GM18505 (cell line): ENCODE data around the gene MAPK10.

Source experiments
- ATAC-seq: cut with Tn5 transposase; IDR thresholded peaks from one replicate; pipeline ENCODE4 v1.9.1; 2021; ENCODE audit not compliant: unreplicated experiment
- POLR2A ChIP-seq: IDR thresholded peaks from 4 replicates; pipeline ENCODE4 v1.6.1; 2011; ENCODE audit warnings: borderline replicate concordance; ENCODE audit not compliant: insufficient read depth, insufficient read length; ENCODE audit errors: extremely low read depth

MAPK10 gene

DNA sequence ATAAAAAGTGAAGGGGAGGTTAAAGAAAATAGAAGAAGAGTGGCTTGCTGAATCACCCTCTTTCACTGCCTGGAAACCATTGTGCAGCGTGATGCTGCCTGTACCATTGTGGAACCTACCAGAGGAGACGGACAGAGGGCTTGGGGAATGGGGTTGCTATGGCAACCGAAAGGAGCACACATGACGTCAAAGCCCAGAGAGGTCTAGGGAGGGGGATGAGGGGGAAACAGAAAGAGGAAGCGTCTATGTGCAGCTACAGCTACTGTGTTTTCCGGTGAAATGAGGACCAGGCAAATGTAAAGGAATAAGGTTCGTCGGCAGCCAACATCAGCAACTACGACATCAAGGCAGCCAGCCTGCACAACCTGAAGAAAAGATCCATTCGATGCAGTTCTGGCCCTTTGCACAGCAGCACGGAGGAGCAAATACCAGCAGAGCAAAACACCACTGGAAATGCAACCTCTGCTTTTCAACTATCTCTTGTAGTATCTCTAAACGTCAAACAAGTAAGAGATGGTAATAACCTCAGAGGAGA is at the start of gene MAPK10:
MAPK10 (minus strand) TSS at position 110 of the 535 bp plus-strand sequence.
- TF ChIP-seq POLR2A: no peak
- peak; percentile 100 for ATAC-seq

DNA sequence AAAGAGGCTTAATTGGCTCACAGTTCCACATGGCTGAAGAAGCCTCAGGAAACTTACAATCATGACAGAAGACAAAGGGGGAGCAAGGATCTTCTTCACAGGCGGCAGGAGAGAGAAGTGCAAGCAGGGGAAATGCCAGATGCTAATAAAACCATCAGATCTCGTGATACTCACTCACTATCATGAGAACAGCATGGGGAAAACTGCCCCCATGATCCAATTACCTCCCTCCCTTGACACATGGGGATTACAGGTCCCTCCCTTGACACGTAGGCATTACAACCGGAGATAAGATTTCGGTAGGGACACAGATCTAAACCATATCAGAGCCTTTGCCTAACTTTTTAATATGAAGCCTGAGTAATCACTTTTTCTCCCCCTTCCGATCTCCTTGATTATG is 43.7 kb upstream of the MAPK10 start:
- TF ChIP-seq POLR2A: no peak
- no peak for ATAC-seq

DNA sequence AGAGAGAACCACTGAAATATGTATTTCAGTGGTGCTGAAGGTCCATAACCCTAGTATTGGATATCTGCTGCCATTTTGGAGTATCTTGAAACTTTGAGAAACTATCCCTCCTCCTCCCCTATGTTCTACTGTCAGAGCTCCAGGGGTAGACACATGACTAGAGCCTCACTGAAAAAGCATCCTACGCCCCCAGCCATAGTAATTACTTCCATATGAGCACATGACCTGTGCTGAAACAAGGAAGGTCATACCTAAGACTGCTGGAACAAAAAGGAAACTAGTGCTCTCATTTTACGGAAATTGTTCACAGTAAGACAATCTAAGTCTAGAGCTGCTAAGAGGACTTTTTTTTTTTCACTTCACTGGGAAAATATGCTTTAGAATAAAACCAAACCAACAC is 42.0 kb upstream of the MAPK10 start:
- TF ChIP-seq POLR2A: no peak
- no peak for ATAC-seq

DNA sequence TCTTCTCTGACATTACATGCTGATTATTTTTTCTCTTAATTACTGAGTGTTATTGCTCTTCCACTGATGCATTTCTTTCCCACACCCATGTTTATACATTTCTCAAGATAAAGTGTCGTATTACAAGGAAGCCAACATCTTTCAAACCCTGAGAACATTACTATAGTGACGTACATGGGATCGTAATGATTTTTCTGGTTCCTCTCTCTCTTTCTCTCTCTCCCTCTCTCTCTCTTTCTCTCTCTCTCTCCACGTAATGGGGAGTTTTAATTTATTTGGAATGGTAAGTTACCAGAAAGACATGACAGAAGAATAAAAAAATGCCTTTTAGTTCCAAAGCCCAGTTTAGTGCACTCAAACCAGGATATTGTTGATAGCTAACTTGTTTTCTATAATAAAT is 40.4 kb upstream of the MAPK10 start:
- ATAC-seq: no peak
- TF ChIP-seq POLR2A: no peak

DNA sequence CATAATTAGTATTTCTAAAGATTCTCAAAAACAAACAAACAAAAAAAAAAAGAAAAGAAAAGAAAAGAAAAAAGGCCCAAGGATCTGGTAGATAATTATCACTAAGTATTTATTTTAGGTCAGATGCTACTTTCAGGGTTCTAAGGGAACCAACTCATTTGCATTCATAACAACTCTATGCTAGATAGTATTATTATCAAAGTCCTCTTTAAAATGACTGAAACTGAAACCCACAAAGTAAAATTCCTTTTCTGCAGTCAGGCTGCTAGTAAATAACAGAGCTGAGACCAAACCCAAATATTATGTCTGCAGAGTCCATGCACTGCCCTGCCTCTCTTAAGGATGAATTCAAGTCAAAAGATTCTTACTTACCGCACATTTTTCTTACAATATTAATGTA is 38.3 kb upstream of the MAPK10 start:
- no peak for ATAC-seq
- TF ChIP-seq POLR2A: no peak

DNA sequence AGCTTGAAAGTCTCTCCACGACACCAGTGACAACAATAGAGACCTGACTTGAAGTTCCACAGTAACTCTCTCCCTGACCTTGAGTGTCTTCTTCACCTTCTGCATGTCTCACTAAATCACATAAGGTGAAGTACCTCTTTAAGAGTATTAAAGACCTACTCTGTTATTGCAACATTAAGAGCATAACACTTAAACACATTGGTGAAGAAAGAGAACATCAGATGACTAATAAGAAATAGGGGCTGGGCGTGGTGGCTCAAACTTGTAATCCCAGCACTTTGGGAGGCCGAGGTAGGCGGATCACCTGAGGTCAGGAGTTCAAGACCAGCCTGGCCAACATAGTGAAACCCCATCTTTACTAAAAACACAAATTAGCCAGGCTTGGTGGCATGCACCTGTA is 33.9 kb upstream of the MAPK10 start:
- ATAC-seq: no peak
- TF ChIP-seq POLR2A: no peak

DNA sequence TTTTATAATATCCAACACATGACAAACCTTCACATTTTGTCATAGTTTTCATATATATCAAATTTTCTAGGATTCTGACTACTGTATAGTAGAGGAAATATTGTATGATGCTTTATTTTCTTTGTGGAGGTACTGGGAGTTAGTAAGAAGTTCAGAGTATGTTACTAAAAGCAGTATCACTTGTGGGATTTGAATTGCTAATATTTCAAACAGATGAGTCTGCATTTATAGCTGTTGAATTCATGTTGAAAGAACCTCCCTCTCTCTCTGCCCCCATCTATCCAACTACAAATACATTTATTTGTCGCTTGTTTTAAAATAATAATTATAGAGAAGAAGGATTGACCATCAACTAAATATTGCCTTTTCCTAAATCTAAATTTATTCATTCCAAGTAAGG is 29.8 kb upstream of the MAPK10 start:
- ATAC-seq: no peak
- no peak for TF ChIP-seq POLR2A

DNA sequence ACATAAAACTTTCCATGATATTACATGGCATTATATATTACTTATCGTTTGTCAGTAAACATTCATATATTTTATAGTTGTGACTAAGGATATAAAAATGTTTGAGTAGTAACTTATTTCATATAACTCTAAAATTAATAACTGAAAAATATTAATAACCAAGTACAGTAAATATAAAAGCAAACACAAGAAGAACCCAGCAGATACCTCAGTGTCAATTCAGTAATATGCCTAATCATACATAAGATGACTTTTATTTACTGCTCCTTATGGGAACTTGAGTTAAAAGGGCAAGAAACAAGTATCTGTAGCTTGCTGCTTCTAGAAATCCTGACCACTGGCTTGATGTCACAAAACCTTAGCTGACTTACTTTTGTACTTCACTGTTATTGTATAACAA is 28.4 kb upstream of the MAPK10 start:
- no peak for ATAC-seq
- no peak for TF ChIP-seq POLR2A

DNA sequence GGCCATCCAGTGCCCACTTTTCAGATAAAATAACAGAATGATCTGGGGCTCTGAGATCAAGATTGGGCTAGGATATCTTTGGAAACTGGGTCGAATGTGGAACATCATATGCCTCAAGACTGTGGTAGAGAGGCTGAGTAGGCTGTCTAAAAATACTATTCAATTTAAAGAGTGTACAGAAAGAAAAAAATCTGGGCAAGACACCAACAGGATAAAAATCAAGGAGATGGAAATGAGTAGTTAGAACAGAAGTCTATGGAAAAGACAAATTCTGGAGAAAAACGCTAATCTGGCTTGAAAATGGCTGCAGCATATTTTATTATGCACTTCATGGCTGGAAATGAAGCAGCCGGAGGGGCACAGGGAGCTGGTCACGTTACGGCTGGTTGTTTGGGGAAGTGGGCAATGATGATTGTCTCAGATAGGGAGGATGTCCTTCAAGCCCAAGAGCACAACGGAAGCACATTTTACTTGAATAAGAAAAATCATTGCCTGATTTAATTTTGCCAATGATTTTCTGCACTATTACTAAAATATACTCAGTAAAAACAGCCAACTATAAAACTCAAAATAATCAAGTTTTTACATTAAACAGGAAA is 27.1 kb upstream of the MAPK10 start:
- no peak for ATAC-seq
- TF ChIP-seq POLR2A: no peak

DNA sequence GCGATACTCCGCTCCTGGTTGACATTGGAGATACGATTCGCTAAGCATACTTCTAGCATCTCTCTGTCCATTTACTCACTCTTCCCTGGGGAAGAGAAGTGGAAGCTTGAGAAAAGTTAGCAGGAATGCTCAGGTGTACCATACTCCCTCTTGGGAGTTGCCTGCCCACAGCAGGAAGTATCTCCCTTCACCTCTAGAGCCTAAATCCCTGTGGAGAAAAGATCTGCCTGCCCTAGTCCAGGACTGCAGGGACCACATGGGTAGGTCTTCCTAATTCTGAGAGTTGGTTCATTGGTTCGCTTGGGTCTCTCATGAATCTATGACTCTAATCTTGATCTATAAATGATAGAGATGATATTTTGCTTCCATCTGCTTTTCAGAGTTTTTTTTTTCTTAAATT is 26.3 kb upstream of the MAPK10 start:
- no peak for TF ChIP-seq POLR2A
- ATAC-seq: no peak

DNA sequence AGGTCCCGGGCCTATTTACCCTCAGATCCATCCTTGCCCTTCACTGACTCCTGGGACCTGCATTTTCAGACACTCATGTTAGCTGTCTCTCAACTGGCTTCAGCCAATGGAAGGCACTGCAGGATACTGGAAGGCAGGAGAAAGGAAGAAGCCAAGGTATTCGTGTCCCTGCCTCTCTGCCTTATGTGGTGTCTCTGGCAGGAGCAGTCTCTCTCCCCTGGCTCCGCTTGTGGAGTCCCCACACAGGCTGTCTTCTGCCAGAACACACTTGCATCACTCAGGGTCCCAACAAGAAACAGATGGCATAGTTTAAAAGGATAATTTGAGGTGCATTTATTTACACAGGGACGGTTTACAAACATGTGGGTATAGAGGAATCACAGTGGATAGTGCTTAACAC is 21.6 kb upstream of the MAPK10 start:
- TF ChIP-seq POLR2A: no peak
- no peak for ATAC-seq

DNA sequence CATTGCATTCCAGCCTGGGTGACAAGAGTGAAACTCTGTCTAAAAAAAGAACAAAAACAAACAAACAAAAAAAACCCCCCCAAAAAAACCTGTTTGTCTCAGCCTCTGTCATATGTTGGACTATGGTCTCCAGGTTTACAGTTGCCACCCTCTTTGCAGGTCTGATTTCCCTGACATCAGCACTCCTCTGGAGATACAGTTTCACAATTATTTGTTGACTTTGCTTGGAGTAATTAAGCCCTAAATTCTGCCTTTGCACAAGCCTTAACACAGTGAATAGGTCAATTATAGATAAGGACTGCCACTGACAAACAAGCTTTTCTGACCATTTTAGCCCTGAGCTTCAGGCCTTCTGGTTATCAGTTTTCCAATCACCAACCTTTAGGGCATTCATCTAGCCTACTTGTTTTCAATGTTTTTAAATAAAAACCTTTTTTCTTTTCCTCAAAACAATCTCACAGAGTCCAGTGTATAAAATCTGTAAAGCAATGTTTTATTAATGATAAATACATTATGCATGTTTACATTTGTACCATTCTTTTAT is 20.4 kb upstream of the MAPK10 start:
- ATAC-seq: no peak
- no peak for TF ChIP-seq POLR2A

DNA sequence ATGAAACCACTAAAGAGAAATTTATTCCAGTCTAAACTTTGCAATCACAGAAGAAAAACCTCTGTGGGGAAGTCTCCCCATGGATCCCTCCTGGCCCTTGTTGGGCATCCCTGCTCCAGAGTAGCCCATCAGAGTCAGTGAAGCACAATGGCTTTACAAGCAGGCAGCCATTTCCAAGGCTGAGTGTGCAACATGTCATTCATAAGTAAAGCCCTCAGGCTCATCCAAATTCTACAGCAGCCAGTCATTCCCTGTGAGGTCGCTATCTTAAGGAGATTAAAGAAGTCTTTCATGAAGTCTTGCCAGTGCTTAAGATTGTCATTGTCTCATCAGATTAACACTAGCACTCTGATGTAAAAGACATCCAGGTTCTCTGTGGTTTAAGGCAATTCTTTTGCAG is 17.0 kb upstream of the MAPK10 start:
- no peak for ATAC-seq
- TF ChIP-seq POLR2A: no peak

DNA sequence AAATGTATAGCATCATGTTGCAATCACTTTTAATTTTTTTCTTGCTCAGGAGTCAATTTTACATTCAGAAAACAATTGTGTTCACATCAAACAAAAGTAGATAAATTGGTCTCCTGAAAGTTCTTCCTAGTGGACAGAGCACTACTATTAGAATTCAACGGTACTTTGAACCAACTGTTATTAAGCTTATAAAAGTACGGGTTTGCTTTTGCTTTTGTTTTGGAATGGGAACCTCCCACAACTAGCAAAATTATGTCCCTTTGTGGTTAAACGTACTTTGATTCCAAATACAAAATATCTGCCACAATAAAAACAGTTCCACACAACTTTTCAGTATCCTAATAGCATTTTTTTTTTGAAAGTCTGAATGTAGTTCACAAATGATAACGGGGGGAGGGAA is 8.6 kb upstream of the MAPK10 start:
- ATAC-seq: no peak
- TF ChIP-seq POLR2A: no peak
